GM11168 (cell line): ENCODE results near the gene NMNAT1.

Source experiments
- in situ Hi-C: fragments of 300-500 bp; cut with MboI; formaldehyde crosslinking; loops from one replicate; pipeline ENCODE4 v1.12.0; 2022; ENCODE audit warnings: low sequenced_read_pairs; ENCODE audit not compliant: unreplicated experiment

Gene NMNAT1

DNA sequence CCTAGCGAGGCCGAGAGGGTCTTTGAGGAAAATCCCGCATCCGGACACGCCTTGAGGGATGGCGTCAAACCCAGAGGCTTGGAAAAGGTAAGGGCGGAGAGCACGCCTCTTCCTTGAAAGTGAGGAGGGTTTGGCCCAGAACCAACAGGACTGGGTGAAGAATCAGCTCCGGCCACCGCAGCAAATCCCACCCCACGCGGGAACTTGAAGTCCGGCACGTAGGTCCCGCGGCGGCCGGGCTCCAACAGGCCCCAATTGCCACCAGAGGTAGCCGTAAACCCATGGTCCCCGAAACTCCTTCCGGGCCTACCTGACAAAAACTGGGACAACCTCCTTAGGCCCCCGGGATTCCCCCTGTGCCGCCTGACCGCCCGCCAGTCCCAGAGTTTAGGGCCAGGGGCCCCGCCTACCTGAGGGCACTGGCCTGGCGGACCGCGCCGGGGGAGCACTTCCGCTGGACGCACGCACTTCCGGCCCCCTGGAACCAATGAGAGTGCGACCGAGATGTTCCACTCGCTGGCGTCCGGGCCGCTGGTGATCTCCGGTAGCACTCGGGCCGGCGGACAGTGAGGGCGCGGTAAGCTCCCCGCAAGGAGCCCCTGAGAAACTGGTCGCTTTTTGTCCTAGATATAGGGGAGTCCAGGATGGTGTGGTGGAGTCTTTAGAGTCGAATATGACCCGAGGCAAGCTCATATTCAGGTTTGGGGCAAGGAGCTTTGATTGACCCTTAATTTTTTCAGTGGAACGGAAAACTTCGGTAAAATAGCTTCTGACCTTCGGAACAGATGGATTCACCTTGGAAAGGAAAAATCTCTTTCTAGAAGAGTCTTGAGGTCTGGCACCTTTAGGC, at the start of gene NMNAT1, which contains the start of gene LZIC:
NMNAT1 (plus strand) TSS at position 537 of the 850 bp plus-strand sequence. CDS start 28,599 bp downstream, outside the sequence.
LZIC (minus strand) TSS at position 453 of the 850 bp plus-strand sequence. CDS start 6,772 bp downstream, outside the sequence.
- in situ Hi-C loops = loop anchor here (5.0 kb wide), 1 partner anchor 71 kb away; no protein-coding TSS in a partner anchor

DNA sequence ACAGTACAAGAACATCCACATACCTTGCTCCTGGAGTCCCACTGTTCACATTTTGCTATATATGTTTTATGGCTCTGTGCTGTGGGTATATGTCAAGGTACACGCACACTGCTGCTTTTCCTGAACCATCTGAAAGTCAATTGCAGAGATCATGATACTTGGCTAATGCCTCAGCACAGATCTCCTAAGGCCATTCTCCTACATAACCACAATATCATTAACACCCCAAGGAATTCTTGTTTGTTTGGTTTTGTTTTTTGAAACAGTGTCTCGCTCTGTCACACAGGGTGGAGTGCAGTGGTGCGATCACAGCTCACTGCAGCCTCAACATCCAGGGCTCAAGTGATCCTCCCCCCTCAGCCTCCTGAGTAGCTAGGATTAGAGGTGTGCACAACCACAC, 49.2 kb upstream of the NMNAT1 start:
- in situ Hi-C loops = no loop called here

GRCh38 chr1:9900142-9901043, 42.9 kb upstream of the NMNAT1 start:
- in situ Hi-C loops = no loop called here

GRCh38 chr1:9901148-9902059, 41.9 kb upstream of the NMNAT1 start:
- in situ Hi-C loops = no loop called here

- in situ Hi-C loops = no loop called here
These were observed 41.2 kb upstream of the NMNAT1 start for GRCh38 chr1:9902060-9902452.

- in situ Hi-C loops = no loop called here
These were observed 39.3 kb upstream of the NMNAT1 start for GRCh38 chr1:9903801-9904527.

DNA sequence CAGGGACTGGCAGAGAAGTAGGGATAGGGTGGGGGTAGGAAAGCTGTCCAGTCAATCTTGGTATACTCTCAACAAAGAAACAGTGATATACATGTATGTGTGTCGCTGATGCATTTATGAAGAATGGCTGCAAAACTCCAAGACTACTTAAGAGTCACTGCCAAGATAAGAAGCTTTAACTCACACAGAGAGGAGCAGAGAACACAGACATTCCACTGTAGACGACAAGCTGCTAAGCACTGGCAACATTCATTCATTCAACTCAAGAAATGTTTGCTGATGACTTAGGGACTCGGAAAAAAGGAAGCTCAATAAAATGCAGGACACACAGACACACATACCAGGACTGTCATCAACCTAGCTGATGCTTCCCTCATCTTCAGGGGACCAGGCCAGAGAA, 38.7 kb upstream of the NMNAT1 start:
- in situ Hi-C loops = no loop called here

- in situ Hi-C loops = no loop called here
These were observed 38.3 kb upstream of the NMNAT1 start for GRCh38 chr1:9905010-9905409.

GRCh38 chr1:9906466-9906865, 36.8 kb upstream of the NMNAT1 start:
- in situ Hi-C loops = no loop called here

- in situ Hi-C loops = no loop called here
These were observed 35.8 kb upstream of the NMNAT1 start for GRCh38 chr1:9907441-9907840.

- in situ Hi-C loops = no loop called here
These were observed 34.4 kb upstream of the NMNAT1 start for GRCh38 chr1:9908871-9909233.

DNA sequence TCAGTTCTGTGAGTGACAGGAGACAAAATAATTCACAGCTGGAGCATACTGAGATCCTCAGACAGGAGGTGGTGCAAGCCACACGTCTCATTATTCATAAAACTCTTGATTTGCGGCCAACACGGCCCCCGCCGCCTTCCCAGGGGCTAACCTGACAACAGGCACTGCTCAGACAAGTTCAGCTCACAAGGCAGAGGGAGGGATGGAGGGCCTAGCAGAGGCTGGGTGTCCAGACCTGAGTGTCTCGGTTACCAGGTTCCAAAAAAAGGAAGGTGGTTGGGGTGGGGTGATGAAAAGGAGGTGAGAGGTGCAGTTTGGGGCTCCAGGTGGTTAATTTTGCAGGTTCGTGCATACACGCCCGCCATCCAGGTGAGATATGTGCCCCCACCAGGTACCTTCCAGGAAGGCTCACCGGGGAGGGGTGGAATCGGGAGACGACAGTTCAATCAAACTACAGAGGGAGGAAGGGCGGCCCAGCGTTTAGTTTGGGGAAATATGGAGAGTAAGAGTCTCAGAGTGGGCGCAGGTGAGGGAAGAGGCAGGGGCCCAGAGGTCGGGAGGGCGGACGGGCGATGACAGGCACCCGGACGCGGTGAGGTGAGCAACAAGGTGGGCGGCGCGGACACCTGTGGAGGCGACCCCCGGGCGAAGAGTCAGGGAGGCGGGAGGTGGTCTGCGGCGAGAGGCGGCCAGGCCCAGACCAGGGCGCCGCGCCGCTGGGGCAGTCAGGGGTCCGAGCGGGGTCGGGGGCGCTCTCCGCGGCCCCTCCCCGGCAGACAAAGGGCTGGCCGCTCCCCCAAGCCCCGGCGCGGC, 33.8 kb upstream of the NMNAT1 start:
- in situ Hi-C loops = no loop called here

GRCh38 chr1:9910076-9910422, 33.2 kb upstream of the NMNAT1 start, which contains the start of gene CTNNBIP1:
Gene CTNNBIP1, minus strand, starts transcription at chr1:9910269. Its CDS starts 38,205 bp downstream, at chr1:9872064.
- in situ Hi-C loops = no loop called here

GRCh38 chr1:9910423-9911178, 32.7 kb upstream of the NMNAT1 start:
- in situ Hi-C loops = no loop called here

- in situ Hi-C loops = no loop called here
These were observed 30.9 kb upstream of the NMNAT1 start for GRCh38 chr1:9912264-9912936.

- in situ Hi-C loops = no loop called here
These were observed 28.7 kb upstream of the NMNAT1 start for GRCh38 chr1:9914610-9914937.

GRCh38 chr1:9916452-9916851, 26.8 kb upstream of the NMNAT1 start:
- in situ Hi-C loops = no loop called here
